HCT116 (cell line): Measurements from ENCODE around the gene IMPDH1. TPM values are rescaled to one million over a fixed set of nuclear protein-coding genes. Genes with fewer than 3 reads are reported as not detected.

Experiments
- ATAC-seq: fragments of 200-7000 bp; cut with Tn5 transposase; 2 replicates; pipeline ENCODE4 v1.9.1; 2020; ENCODE audit warnings: mild to moderate bottlenecking, moderate library complexity
- BruUV-seq: library from RNA; stranded (reverse); fragments of 400-500 nt; replicated peaks from 2 replicates; lab custom pipeline; 2021; lab: Mats Ljungman, UMichigan
- CTCF ChIA-PET: fragments of 300-600 bp; sonication (Branson Sonifier 250); formaldehyde crosslinking; loops from one replicate; lab custom pipeline; 2021; ENCODE audit warnings: antibody characterized with exemption; lab: Charles Lee
- POLR2A ChIA-PET: fragments of 300-600, 350-600 bp; sonication (Branson Sonifier 250); formaldehyde crosslinking; loops from one replicate; lab custom pipeline; 2021; ENCODE audit warnings: antibody characterized with exemption; lab: Charles Lee
- RAD21 ChIA-PET, 2 experiments: fragments of 300-600 bp; sonication (Branson Sonifier 250); formaldehyde crosslinking; loops; one replicate each; lab custom pipeline; 2023; ENCODE audit warnings: low total read pairs in 2 of 2; ENCODE audit not compliant: uncharacterized antibody in 2 of 2, unreplicated experiment in 2 of 2, low non-redundant PET in 1 of 2; lab: Charles Lee
- DNase-seq: peaks from one replicate; pipeline ENCODE4 v3.0.0-alpha.2; 2010; ENCODE audit warnings: low read depth, low spot score
- H2AFZ ChIP-seq: fragments of 200-600 bp; shearing (Covaris generic), sonication (generic); 2 replicates; pipeline ENCODE4 v1.6.1; 2017; ENCODE audit warnings: low read depth, mixed run types, mixed read lengths, antibody characterized with exemption, low read length; ENCODE audit not compliant: poor library complexity, severe bottlenecking
- H3K27ac ChIP-seq: 2 replicates; pipeline ENCODE4 v1.5.1; 2012; ENCODE audit warnings: low read depth, low read length
- H3K27me3 ChIP-seq: fragments of 200-600 bp; sonication (generic); 2 replicates; pipeline ENCODE4 v1.6.1; 2016; ENCODE audit warnings: mixed run types, low read length, mixed read lengths; ENCODE audit not compliant: insufficient read depth
- H3K36me3 ChIP-seq, 2 experiments: fragments of 200-500 bp in 1 of 2; fragments of 200-600 bp in 1 of 2; sonication (Bioruptor generic) in 1 of 2; sonication (generic) in 1 of 2; 2 replicates each; pipeline versions ENCODE4 v1.5.1 to v1.6.1; 2014 to 2016; ENCODE audit warnings: low read length in 2 of 2, inconsistent platforms in 1 of 2, mixed read lengths in 1 of 2, mixed run types in 1 of 2; ENCODE audit not compliant: insufficient read depth in 2 of 2, control insufficient read depth in 1 of 2
- H3K4me1 ChIP-seq, 2 experiments: fragments of 200-600 bp in 1 of 2; sonication (generic) in 1 of 2; 2 replicates each; pipeline versions ENCODE4 v1.5.1 to v1.6.1; 2012 to 2017; ENCODE audit warnings: low read length in 2 of 2, inconsistent platforms in 1 of 2, mild to moderate bottlenecking in 1 of 2, mixed read lengths in 1 of 2, mixed run types in 1 of 2, moderate library complexity in 1 of 2; ENCODE audit not compliant: insufficient read depth in 2 of 2, control insufficient read depth in 1 of 2
- H3K4me2 ChIP-seq: fragments of 200-600 bp; sonication (generic); 2 replicates; pipeline ENCODE4 v1.6.1; 2017; ENCODE audit warnings: mixed run types, low read length, mixed read lengths
- H3K4me3 ChIP-seq, 2 experiments: fragments of 200-600 bp in 1 of 2; sonication (generic) in 1 of 2; replicated peaks in 1 of 2; 2 replicates each; pipeline ENCODE4 v1.5.1; 2011 to 2016; ENCODE audit warnings: low read length in 2 of 2, control low read depth in 1 of 2, low read depth in 1 of 2, mild to moderate bottlenecking in 1 of 2, mixed read lengths in 1 of 2, mixed run types in 1 of 2
- H3K79me2 ChIP-seq: fragments of 200-600 bp; sonication (generic); 2 replicates; pipeline ENCODE4 v1.6.1; 2017; ENCODE audit warnings: mild to moderate bottlenecking, mixed run types, low read length, moderate library complexity, mixed read lengths; ENCODE audit not compliant: insufficient read depth
- H3K9ac ChIP-seq: fragments of 200-600 bp; sonication (generic); 2 replicates; pipeline ENCODE4 v1.6.1; 2016; ENCODE audit warnings: low read length, mixed read lengths
- H3K9me2 ChIP-seq: fragments of 200-600 bp; sonication (generic), shearing (Covaris generic); 2 replicates; pipeline ENCODE4 v1.6.1; 2017; ENCODE audit warnings: mixed run types, mild to moderate bottlenecking, moderate library complexity; ENCODE audit not compliant: insufficient read depth
- H3K9me3 ChIP-seq, 2 experiments: fragments of 200-500 bp in 1 of 2; fragments of 200-600 bp in 1 of 2; sonication (Bioruptor generic) in 1 of 2; sonication (generic) in 1 of 2; 2 replicates each; pipeline ENCODE4 v1.6.1; 2014 to 2017; ENCODE audit warnings: low read length in 2 of 2, mixed read lengths in 2 of 2, inconsistent platforms in 1 of 2, low read depth in 1 of 2, mild to moderate bottlenecking in 1 of 2, mixed run types in 1 of 2, moderate library complexity in 1 of 2; ENCODE audit not compliant: control insufficient read depth in 1 of 2, insufficient read depth in 1 of 2
- H4K20me1 ChIP-seq: fragments of 200-600 bp; sonication (generic), shearing (Covaris generic); 2 replicates; pipeline ENCODE4 v1.6.1; 2017; ENCODE audit warnings: mixed run types, mild to moderate bottlenecking, moderate library complexity; ENCODE audit not compliant: insufficient read depth
- EGR1 ChIP-seq: IDR thresholded peaks from 2 replicates; pipeline ENCODE4 v1.6.1; 2012; ENCODE audit warnings: low read depth
- ELF1 ChIP-seq: IDR thresholded peaks from 2 replicates; pipeline ENCODE4 v1.6.1; 2012; ENCODE audit warnings: low read depth, borderline replicate concordance
- EZH2 ChIP-seq: fragments of 200-600 bp; sonication (generic); IDR thresholded peaks from 2 replicates; pipeline ENCODE4 v1.6.1; 2017; ENCODE audit warnings: antibody characterized with exemption, mixed run types
- POLR2A ChIP-seq: IDR thresholded peaks from 2 replicates; pipeline ENCODE4 v1.7.0; 2011; ENCODE audit warnings: borderline replicate concordance; ENCODE audit not compliant: insufficient read depth, insufficient read length; ENCODE audit errors: extremely low read depth
- POLR2AphosphoS5 ChIP-seq: IDR thresholded peaks from 2 replicates; pipeline ENCODE4 v1.6.1; 2011; ENCODE audit warnings: mild to moderate bottlenecking, low read depth, low read length, moderate library complexity
- SIN3A ChIP-seq: IDR thresholded peaks from 2 replicates; pipeline ENCODE4 v1.6.1; 2012; ENCODE audit warnings: low read depth
- SP1 ChIP-seq: IDR thresholded peaks from 2 replicates; pipeline ENCODE4 v1.6.1; 2012; ENCODE audit warnings: low read depth
- TCF7L2 ChIP-seq: IDR thresholded peaks from 2 replicates; pipeline ENCODE4 v1.7.0; 2011; ENCODE audit warnings: borderline replicate concordance, inconsistent platforms; ENCODE audit not compliant: insufficient read depth, insufficient read length; ENCODE audit errors: extremely low read depth
- YY1 ChIP-seq: IDR thresholded peaks from 2 replicates; pipeline ENCODE4 v1.6.1; 2011; ENCODE audit warnings: low read length, low read depth, moderate library complexity, mild to moderate bottlenecking; ENCODE audit not compliant: insufficient replicate concordance; ENCODE audit errors: extremely low read depth
- ZFX ChIP-seq: fragments of 450-650 bp; IDR thresholded peaks from 2 replicates; pipeline ENCODE4 v1.6.1; 2017
- intact Hi-C: fragments of 100-400 bp; cut with micrococcal nuclease; formaldehyde crosslinking; loops from 2 replicates; pipeline ENCODE4 v1.10.0; 2022
- total RNA-seq: library from RNA; stranded (reverse); gene quantifications from one replicate; pipeline ENCODE4 v1.2.1, GENCODE V29; 2021; ENCODE audit not compliant: unreplicated experiment
- TF ChIP-seq, protein P1 (sequence below): IDR thresholded peaks from 2 replicates; pipeline ENCODE4 v1.6.1; 2012
- TF ChIP-seq, protein P2 (sequence below), 3 experiments: fragments of 200-600 bp in 1 of 3; sonication (generic) in 1 of 3; IDR thresholded peaks in 2 of 3; conservative IDR thresholded peaks in 1 of 3; 2 replicates each; pipeline ENCODE4 v1.5.1; 2012 to 2017; ENCODE audit warnings: low read depth in 2 of 3, low read length in 2 of 3, antibody characterized with exemption in 1 of 3, borderline replicate concordance in 1 of 3, control low read depth in 1 of 3, mild to moderate bottlenecking in 1 of 3, mixed read lengths in 1 of 3, mixed run types in 1 of 3, moderate library complexity in 1 of 3; ENCODE audit not compliant: insufficient read depth in 1 of 3
- TF ChIP-seq, protein P3 (sequence below): IDR thresholded peaks from 2 replicates; pipeline ENCODE4 v1.6.1; 2012

Gene IMPDH1
- total RNA-seq, 1 experiment from 2014 or later, result 98.2 TPM

DNA sequence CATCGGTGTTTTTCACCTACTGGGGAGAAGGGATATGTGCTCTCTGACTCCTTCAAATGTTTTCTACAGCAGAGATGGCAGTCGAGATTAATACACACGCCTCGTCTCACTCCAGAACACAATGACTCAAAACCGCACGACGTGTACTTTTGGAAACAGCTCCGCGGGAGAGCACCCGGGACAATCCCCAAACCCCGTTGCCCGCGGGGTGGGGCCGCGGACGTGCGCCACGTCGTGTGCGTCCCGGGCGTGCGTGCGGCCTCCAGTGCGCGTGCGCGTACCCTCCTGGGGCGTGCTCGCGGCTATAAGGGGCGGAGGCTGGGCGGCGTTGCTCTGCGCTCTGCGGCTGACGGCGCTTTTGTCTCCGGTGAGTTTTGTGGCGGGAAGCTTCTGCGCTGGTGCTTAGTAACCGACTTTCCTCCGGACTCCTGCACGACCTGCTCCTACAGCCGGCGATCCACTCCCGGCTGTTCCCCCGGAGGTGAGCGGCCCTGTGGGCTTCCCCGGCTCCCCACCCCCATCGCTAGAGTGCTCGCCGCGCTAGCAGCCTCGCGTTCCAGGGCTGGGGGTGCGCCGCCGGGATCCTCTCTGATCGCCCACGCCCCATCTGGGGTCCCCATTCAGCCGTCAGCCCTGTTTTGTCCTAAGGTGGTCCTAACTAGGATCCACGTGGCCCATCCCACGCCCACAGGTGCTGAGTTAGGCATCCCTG, 45.9 kb upstream of the IMPDH1 start, which contains the start of gene HILPDA:
TSS of gene HILPDA (plus strand) at position 336 of the 712 bp plus-strand sequence. CDS start 1,391 bp downstream, outside the sequence.
- TSS peak; percentile 74 for BruUV-seq
- peaks cover 12% of the 10 kb centered on the region; the same call in 1 of the 2 replicates for H4K20me1 ChIP-seq
- TF ChIP-seq YY1 (peak; percentile 61), POLR2A (peak; percentile 92), TCF7L2 (peak; percentile 51), SIN3A (peak; percentile 84; the same call in 1 of the 2 replicates), ZFX (peak; percentile 45; the same call in 1 of the 2 replicates), SP1 (no peak; the same call in 1 of the 2 replicates), POLR2AphosphoS5 (peak; percentile 96), ELF1 (no peak), EGR1 (no peak), EZH2 (no peak)
- TF ChIP-seq, protein P1, sequence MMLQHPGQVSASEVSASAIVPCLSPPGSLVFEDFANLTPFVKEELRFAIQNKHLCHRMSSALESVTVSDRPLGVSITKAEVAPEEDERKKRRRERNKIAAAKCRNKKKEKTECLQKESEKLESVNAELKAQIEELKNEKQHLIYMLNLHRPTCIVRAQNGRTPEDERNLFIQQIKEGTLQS, result no peak
- TF ChIP-seq, protein P2, sequence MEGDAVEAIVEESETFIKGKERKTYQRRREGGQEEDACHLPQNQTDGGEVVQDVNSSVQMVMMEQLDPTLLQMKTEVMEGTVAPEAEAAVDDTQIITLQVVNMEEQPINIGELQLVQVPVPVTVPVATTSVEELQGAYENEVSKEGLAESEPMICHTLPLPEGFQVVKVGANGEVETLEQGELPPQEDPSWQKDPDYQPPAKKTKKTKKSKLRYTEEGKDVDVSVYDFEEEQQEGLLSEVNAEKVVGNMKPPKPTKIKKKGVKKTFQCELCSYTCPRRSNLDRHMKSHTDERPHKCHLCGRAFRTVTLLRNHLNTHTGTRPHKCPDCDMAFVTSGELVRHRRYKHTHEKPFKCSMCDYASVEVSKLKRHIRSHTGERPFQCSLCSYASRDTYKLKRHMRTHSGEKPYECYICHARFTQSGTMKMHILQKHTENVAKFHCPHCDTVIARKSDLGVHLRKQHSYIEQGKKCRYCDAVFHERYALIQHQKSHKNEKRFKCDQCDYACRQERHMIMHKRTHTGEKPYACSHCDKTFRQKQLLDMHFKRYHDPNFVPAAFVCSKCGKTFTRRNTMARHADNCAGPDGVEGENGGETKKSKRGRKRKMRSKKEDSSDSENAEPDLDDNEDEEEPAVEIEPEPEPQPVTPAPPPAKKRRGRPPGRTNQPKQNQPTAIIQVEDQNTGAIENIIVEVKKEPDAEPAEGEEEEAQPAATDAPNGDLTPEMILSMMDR (IDR thresholded peaks at IDR 0.05 in 2 of 3, conservative IDR thresholded peaks at IDR 0.05 in 1 of 3; ENCODE audit: borderline replicate concordance in 1 of 3, insufficient read depth in 1 of 3, low read depth in 2 of 3, low read length in 2 of 3), result 0 out of 6 replicates have a peak, but pooled peaks of 1 of the 3 experiments have one; percentile 5
- TF ChIP-seq, protein P3, sequence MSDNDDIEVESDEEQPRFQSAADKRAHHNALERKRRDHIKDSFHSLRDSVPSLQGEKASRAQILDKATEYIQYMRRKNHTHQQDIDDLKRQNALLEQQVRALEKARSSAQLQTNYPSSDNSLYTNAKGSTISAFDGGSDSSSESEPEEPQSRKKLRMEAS, result peak; percentile 89; the same call in 1 of the 2 replicates
- TF ChIP-seq, all 23 proteins: peak for 8
- Histone ChIP-seq H3K79me2 (peaks cover 47% of the 10 kb centered on the region), H3K9ac (peak within 1 kb of the TSS; percentile 95), H3K9me3 (no peaks in the 10 kb centered on the region), H3K36me3 (peaks cover 4 to 20% of the 10 kb centered on the region in 2 experiments; a peak in 3 of 4 replicates), H3K4me1 (peaks cover 11 to 38% of the 10 kb centered on the region in 2 experiments), H3K9me2 (no peaks in the 10 kb centered on the region), H3K27me3 (0 out of 2 replicates have a peak, but pooled peaks cover 4% of the 10 kb centered on the region), H2AFZ (peak within 1 kb of the TSS; percentile 71), H3K27ac (peak within 1 kb of the TSS; percentile 83), H3K4me3 (peak within 1 kb of the TSS; percentile 73 to 99), H3K4me2 (peak within 1 kb of the TSS; percentile 83)
- intact Hi-C loops, result no loop called here
- CTCF ChIA-PET, result interaction anchor here (1.3 to 1.5 kb wide), 4 partner anchors 27 to 108 kb away, joined by 3 to 9 read pairs (median 6); no protein-coding TSS in a partner anchor
- POLR2A ChIA-PET, result interaction anchor here (0.9 kb wide), 1 partner anchor 14 kb away, joined by 4 read pairs; no protein-coding TSS in a partner anchor
- RAD21 ChIA-PET, result interaction anchor here in 1 of 2 experiments (1.3 kb wide), 1 partner anchor 29 kb away, joined by 3 read pairs; no protein-coding TSS in a partner anchor
- ATAC-seq, result peak; percentile 92
- peak; percentile 73 for DNase-seq
